Measurements from ENCODE around the gene CSNK1E. TPM values are rescaled to one million over a fixed set of nuclear protein-coding genes. Genes with fewer than 3 reads are reported as not detected.
"Not testable (repeated sequence)": the region's sequence is repeated elsewhere in the genome, so short reads cannot be mapped to it uniquely, and the experiment has no call there.

Gene CSNK1E
- total RNA-seq, 4 donors from 2014 or later, result 112 to 246 (median 160) TPM

- peak; percentile 57 to 60 for DNase-seq (ENCODE audit: low spot score in 2 of 2)
- no peak overlapping the region for H3K27ac ChIP-seq
- TF ChIP-seq EP300 (IDR thresholded peaks at IDR 0.05) (no peak), CTCF (IDR thresholded peaks at IDR 0.05) (no peak)
These were observed 30.9 kb upstream of the CSNK1E start for GRCh38 chr22:38347944-38348750.

GRCh38 chr22:38347181-38347943, 30.1 kb upstream of the CSNK1E start:
- WGBS, result 64% methylated on average over 12 of the region's 15 CpGs
- no peak overlapping the region for H3K27ac ChIP-seq
- no peak for TF ChIP-seq POLR2AphosphoS5 (IDR thresholded peaks at IDR 0.05)
- no peak for TF ChIP-seq CTCF (IDR thresholded peaks at IDR 0.05)
- TF ChIP-seq POLR2A (IDR thresholded peaks at IDR 0.05), result no peak
- no peak for TF ChIP-seq EP300 (IDR thresholded peaks at IDR 0.05)
- DNase-seq (ENCODE audit: low spot score in 2 of 2), result peak; percentile 47 to 69
- no peaks in the 10 kb centered on the region for H3K9me3 ChIP-seq
- no peaks in the 10 kb centered on the region for H3K4me1 ChIP-seq
- H3K36me3 ChIP-seq, result peaks cover 3% of the 10 kb centered on the region
- no peaks in the 10 kb centered on the region for H3K27me3 ChIP-seq
- no peak overlapping the region for H3K4me3 ChIP-seq

More at GRCh38 chr22:38347944-38348750, 30.9 kb upstream of the CSNK1E start:
- Histone ChIP-seq H3K4me3 (no peak overlapping the region), H3K4me1 (no peaks in the 10 kb centered on the region), H3K27me3 (no peaks in the 10 kb centered on the region), H3K36me3 (peaks cover 3% of the 10 kb centered on the region), H3K9me3 (no peaks in the 10 kb centered on the region)
- WGBS, result 53% methylated on average over 10 of the region's 14 CpGs

- Histone ChIP-seq H3K27me3 (no peaks in the 10 kb centered on the region), H3K4me3 (no peak overlapping the region), H3K9me3 (no peaks in the 10 kb centered on the region), H3K4me1 (no peaks in the 10 kb centered on the region), H3K27ac (no peak overlapping the region), H3K36me3 (peaks cover under 1% of the 10 kb centered on the region)
- no peak for TF ChIP-seq POLR2A (IDR thresholded peaks at IDR 0.05)
- TF ChIP-seq EP300 (IDR thresholded peaks at IDR 0.05), result no peak
- WGBS, result 77% methylated on average over 9 of the region's 14 CpGs
- peak; percentile 50 to 75 for DNase-seq (ENCODE audit: low spot score in 2 of 2)
These were observed 29.3 kb upstream of the CSNK1E start for GRCh38 chr22:38346506-38346905.

- no peaks in the 10 kb centered on the region for H3K27me3 ChIP-seq
- H3K36me3 ChIP-seq, result no peaks in the 10 kb centered on the region
- no peak overlapping the region for H3K4me3 ChIP-seq
- H3K4me1 ChIP-seq, result no peaks in the 10 kb centered on the region
- DNase-seq (ENCODE audit: low spot score in 2 of 2), result peak; percentile 44 to 56
- H3K27ac ChIP-seq, result no peak overlapping the region
- 94% methylated on average over 6 of the region's 6 CpGs for WGBS
- TF ChIP-seq CTCF (IDR thresholded peaks at IDR 0.05) (no peak), EP300 (IDR thresholded peaks at IDR 0.05) (no peak), POLR2AphosphoS5 (IDR thresholded peaks at IDR 0.05) (no peak), POLR2A (IDR thresholded peaks at IDR 0.05) (no peak)
- no peaks in the 10 kb centered on the region for H3K9me3 ChIP-seq
These were observed 28.5 kb upstream of the CSNK1E start for GRCh38 chr22:38345782-38346181.

GRCh38 chr22:38339893-38340292, 22.7 kb upstream of the CSNK1E start:
- peaks cover 13% of the 10 kb centered on the region for H3K4me1 ChIP-seq
- not testable (repeated sequence) for H3K36me3 ChIP-seq, H3K27ac ChIP-seq, H3K9me3 ChIP-seq, H3K4me3 ChIP-seq, H3K27me3 ChIP-seq
- WGBS, result 89% methylated on average over 6 of the region's 6 CpGs
- peak in 1 of 2 donors; percentile 37 for DNase-seq (ENCODE audit: low spot score in 2 of 2)

- 89% methylated on average over 4 of the region's 4 CpGs for WGBS
- no peaks in the 10 kb centered on the region for H3K27me3 ChIP-seq
These were observed 21.6 kb upstream of the CSNK1E start for GRCh38 chr22:38338772-38339379.

More at GRCh38 chr22:38338772-38339379, 21.6 kb upstream of the CSNK1E start:
- no peaks in the 10 kb centered on the region for H3K36me3 ChIP-seq
- H3K4me1 ChIP-seq, result peaks cover 13% of the 10 kb centered on the region
- DNase-seq (ENCODE audit: low spot score in 2 of 2), result peak; percentile 25 to 32
- H3K27ac ChIP-seq, result no peak overlapping the region
- no peaks in the 10 kb centered on the region for H3K9me3 ChIP-seq
- H3K4me3 ChIP-seq, result no peak overlapping the region
- no peak for TF ChIP-seq POLR2A (IDR thresholded peaks at IDR 0.05)
